Measurements from ENCODE around the gene IPO8. TPM values are rescaled to one million over a fixed set of nuclear protein-coding genes. Genes with fewer than 3 reads are reported as not detected.
A peak's percentile ranks its signal among the peaks of the same experiment; 100 is the strongest.

IPO8 gene
- total RNA-seq: 20.5 and 29.6 TPM in 2 replicates
- polyA plus RNA-seq: 10.4 and 15.0 TPM in 2 replicates

GRCh38 chr12:30695199-30696102 is at the start of gene IPO8:
Gene IPO8 (minus strand): TSS chr12:30695869. CDS start chr12:30695647, 222 bp downstream.
- peak within 1 kb of the TSS; percentile 83 for H3K4me3 ChIP-seq
- peak; percentile 36 for TF ChIP-seq CTCF (IDR thresholded peaks at IDR 0.05; ENCODE audit: low read depth, low read length)
- H3K4me1 ChIP-seq (ENCODE audit: low read depth): peaks cover 17% of the 10 kb centered on the region
- H3K27me3 ChIP-seq: no peaks in the 10 kb centered on the region
- no peaks in the 10 kb centered on the region for H3K36me3 ChIP-seq
- no peaks in the 10 kb centered on the region for H3K9me3 ChIP-seq (ENCODE audit: low read depth)
- peak; percentile 94 to 96 for DNase-seq (ENCODE audit: low read depth in 1 of 2, low spot score in 1 of 2)
- H3K27ac ChIP-seq: peak within 1 kb of the TSS; percentile 47

GRCh38 chr12:30744321-30744720 is 48.7 kb upstream of the IPO8 start:
- H3K4me1 ChIP-seq (ENCODE audit: low read depth): no peaks in the 10 kb centered on the region
- no peaks in the 10 kb centered on the region for H3K9me3 ChIP-seq (ENCODE audit: low read depth)
- peaks cover 4% of the 10 kb centered on the region for H3K36me3 ChIP-seq
- H3K4me3 ChIP-seq: no peak overlapping the region
- H3K27ac ChIP-seq: no peak overlapping the region
- H3K27me3 ChIP-seq: no peaks in the 10 kb centered on the region
- no peak for TF ChIP-seq CTCF (IDR thresholded peaks at IDR 0.05; ENCODE audit: low read depth, low read length)
- no peak for DNase-seq (ENCODE audit: low read depth in 1 of 2, low spot score in 1 of 2)

GRCh38 chr12:30740274-30740673 is 44.6 kb upstream of the IPO8 start:
- Histone ChIP-seq H3K4me3 (no peak overlapping the region), H3K9me3 (ENCODE audit: low read depth) (no peaks in the 10 kb centered on the region), H3K4me1 (ENCODE audit: low read depth) (no peaks in the 10 kb centered on the region), H3K27ac (no peak overlapping the region), H3K27me3 (no peaks in the 10 kb centered on the region), H3K36me3 (peaks cover 7% of the 10 kb centered on the region)
- DNase-seq (ENCODE audit: low read depth in 1 of 2, low spot score in 1 of 2): no peak
- TF ChIP-seq CTCF (IDR thresholded peaks at IDR 0.05; ENCODE audit: low read depth, low read length): no peak

- no peak for DNase-seq (ENCODE audit: low read depth in 1 of 2, low spot score in 1 of 2)
- no peak for TF ChIP-seq CTCF (IDR thresholded peaks at IDR 0.05; ENCODE audit: low read depth, low read length)
These were observed 43.4 kb upstream of the IPO8 start for GRCh38 chr12:30739020-30739419.

GRCh38 chr12:30732954-30733637 is 37.4 kb upstream of the IPO8 start:
- no peaks in the 10 kb centered on the region for H3K9me3 ChIP-seq (ENCODE audit: low read depth)
- H3K36me3 ChIP-seq: peaks cover 13% of the 10 kb centered on the region
- H3K27ac ChIP-seq: no peak overlapping the region

More at GRCh38 chr12:30739020-30739419, 43.4 kb upstream of the IPO8 start:
- Histone ChIP-seq H3K36me3 (peaks cover 10% of the 10 kb centered on the region), H3K4me1 (ENCODE audit: low read depth) (no peaks in the 10 kb centered on the region), H3K9me3 (ENCODE audit: low read depth) (no peaks in the 10 kb centered on the region), H3K27ac (no peak overlapping the region), H3K4me3 (no peak overlapping the region), H3K27me3 (no peaks in the 10 kb centered on the region)

More at GRCh38 chr12:30732954-30733637, 37.4 kb upstream of the IPO8 start:
- Histone ChIP-seq H3K4me3 (no peak overlapping the region), H3K27me3 (no peaks in the 10 kb centered on the region), H3K4me1 (ENCODE audit: low read depth) (no peaks in the 10 kb centered on the region)
- DNase-seq (ENCODE audit: low read depth in 1 of 2, low spot score in 1 of 2): no peak
- no peak for TF ChIP-seq CTCF (IDR thresholded peaks at IDR 0.05; ENCODE audit: low read depth, low read length)
